ENCODE data around the gene WTAP. TPM values are rescaled to one million over a fixed set of nuclear protein-coding genes. Genes with fewer than 3 reads are reported as not detected.
"Not testable (repeated sequence)": the region's sequence is repeated elsewhere in the genome, so short reads cannot be mapped to it uniquely, and the experiment has no call there.

Gene WTAP
- total RNA-seq, 2 donors from 2014 or later = 73.7 to 84.1 TPM

GRCh38 chr6:159724778-159725177, 2.5 kb upstream of the WTAP start:
- no peak for TF ChIP-seq CTCF (IDR thresholded peaks at IDR 0.05)

GRCh38 chr6:159725208-159725607, 2.1 kb upstream of the WTAP start:
- H3K9ac ChIP-seq (ENCODE audit: low read depth in 2 of 2, low read length in 2 of 2); H3K27me3 ChIP-seq; H3K4me1 ChIP-seq; H3K9me3 ChIP-seq; DNase-seq; H3K4me3 ChIP-seq; H3K36me3 ChIP-seq; H3K27ac ChIP-seq: not testable (repeated sequence)
- intact Hi-C loops (cut with DNase I) = loop anchor here (5.0 kb wide), 1 partner anchor 33 kb away; the partner anchor contains the start of gene SOD2

More at GRCh38 chr6:159724778-159725177, 2.5 kb upstream of the WTAP start:
- DNase-seq = no peak
- Histone ChIP-seq H3K9me3 (no peaks in the 10 kb centered on the region), H3K36me3 (no peaks in the 10 kb centered on the region), H3K9ac (ENCODE audit: low read depth in 2 of 2, low read length in 2 of 2) (no peak overlapping the region), H3K4me1 (peaks cover 4% of the 10 kb centered on the region), H3K27ac (no peak overlapping the region), H3K4me3 (no peak overlapping the region), H3K27me3 (no peaks in the 10 kb centered on the region)
- intact Hi-C loops (cut with DNase I) = loop anchor here (5.0 kb wide), 1 partner anchor 32 kb away; the partner anchor contains the start of gene SOD2

GRCh38 chr6:159726255-159726917, 920 bp upstream of the WTAP start:
- H3K9me3 ChIP-seq = no peaks in the 10 kb centered on the region
- peaks cover 4% of the 10 kb centered on the region for H3K4me1 ChIP-seq
- peak overlapping the region; percentile 86 for H3K4me3 ChIP-seq
- no peak for DNase-seq
- intact Hi-C loops (cut with DNase I) = loop anchor here (5.0 kb wide), 1 partner anchor 34 kb away; the partner anchor contains the start of gene SOD2
- H3K36me3 ChIP-seq = no peaks in the 10 kb centered on the region
- TF ChIP-seq CTCF (IDR thresholded peaks at IDR 0.05) = no peak
- H3K27ac ChIP-seq = peak overlapping the region; percentile 98
- no peaks in the 10 kb centered on the region for H3K27me3 ChIP-seq
- peak overlapping the region; percentile 95 for H3K9ac ChIP-seq (ENCODE audit: low read depth in 2 of 2, low read length in 2 of 2)

- Histone ChIP-seq H3K36me3 (no peaks in the 10 kb centered on the region), H3K4me3 (peak overlapping the region; percentile 86), H3K9ac (ENCODE audit: low read depth in 2 of 2, low read length in 2 of 2) (peak overlapping the region; percentile 80 to 95), H3K27ac (peak overlapping the region; percentile 98), H3K27me3 (no peaks in the 10 kb centered on the region), H3K9me3 (no peaks in the 10 kb centered on the region), H3K4me1 (peaks cover 4% of the 10 kb centered on the region)
- intact Hi-C loops (cut with DNase I) = loop anchor here (5.0 kb wide), 1 partner anchor 36 kb away; the partner anchor contains the start of gene SOD2
- no peak for DNase-seq
- TF ChIP-seq CTCF (IDR thresholded peaks at IDR 0.05) = no peak
These were observed 575 bp downstream of the WTAP start for GRCh38 chr6:159727717-159728445.

GRCh38 chr6:159728531-159728964, 1.2 kb downstream of the WTAP start:
- no peak for TF ChIP-seq CTCF (IDR thresholded peaks at IDR 0.05)
- Histone ChIP-seq H3K9ac (ENCODE audit: low read depth in 2 of 2, low read length in 2 of 2) (peak overlapping the region; percentile 60 to 80), H3K4me3 (peak overlapping the region; percentile 86), H3K36me3 (no peaks in the 10 kb centered on the region), H3K9me3 (no peaks in the 10 kb centered on the region), H3K27ac (peak overlapping the region; percentile 10), H3K4me1 (peaks cover 4% of the 10 kb centered on the region), H3K27me3 (no peaks in the 10 kb centered on the region)
- intact Hi-C loops (cut with DNase I) = loop anchor here (5.0 kb wide), 1 partner anchor 36 kb away; the partner anchor contains the start of gene SOD2
- no peak for DNase-seq
